ENCODE data around the gene GATB. TPM values are rescaled to one million over a fixed set of nuclear protein-coding genes. Genes with fewer than 3 reads are reported as not detected.

GATB gene
- total and polyA plus RNA-seq, 2 of the 4 experiments (the other 2 are of a cell fraction): 18.7 to 20.3 TPM

DNA sequence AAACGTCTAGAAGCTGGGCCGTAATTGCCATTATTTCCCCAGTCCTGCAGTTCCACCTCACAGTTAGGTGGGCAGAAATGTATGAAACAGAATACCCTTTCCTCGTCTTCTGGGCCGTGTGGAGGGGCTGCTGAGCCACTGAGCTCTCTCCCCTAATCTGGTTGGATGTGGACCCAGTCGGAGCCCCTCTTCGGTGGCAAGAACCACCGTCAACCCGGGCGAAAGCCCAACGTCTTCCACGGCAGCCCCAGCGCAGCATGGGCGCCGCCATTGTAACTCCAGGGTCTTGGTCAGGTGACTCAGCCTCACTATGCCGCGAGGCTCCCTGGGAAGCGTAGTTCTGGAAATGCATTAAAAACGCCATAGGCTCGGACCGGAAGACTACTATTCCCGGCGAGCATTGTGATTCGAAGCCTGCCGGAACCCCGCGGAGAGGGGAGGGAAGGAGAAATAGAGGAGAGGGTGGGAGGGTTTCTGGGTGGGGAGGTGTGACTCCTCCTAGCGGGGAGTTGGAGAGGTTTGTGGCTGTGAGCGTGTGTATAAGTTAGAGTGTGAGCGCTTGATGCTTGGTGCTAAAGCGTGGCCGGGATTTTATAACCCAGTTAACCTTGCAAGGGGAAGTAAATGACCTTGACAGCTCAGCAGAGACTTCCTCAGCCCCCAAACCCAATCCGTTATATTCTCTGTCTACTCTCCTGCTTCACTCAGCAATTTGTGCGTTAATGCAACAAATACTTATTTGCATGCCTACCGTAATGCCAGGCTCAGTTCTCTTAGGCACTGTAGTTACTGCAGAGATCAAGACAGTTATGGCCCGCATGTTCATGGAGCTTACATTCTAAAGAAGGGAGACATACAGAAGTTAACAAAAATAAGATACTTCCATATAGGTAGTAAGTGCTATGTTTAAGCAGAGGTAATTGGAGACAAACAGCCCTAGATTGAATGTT is at the start of gene GATB (continued):
- TF ChIP-seq MXI1 (IDR thresholded peaks at IDR 0.05; ENCODE audit: borderline replicate concordance, low read depth, low read length) (peak; percentile 96), POLR2A (IDR thresholded peaks at IDR 0.05; ENCODE audit: low read depth, low read length) (peak; percentile 91)
- TF ChIP-seq, protein P1, sequence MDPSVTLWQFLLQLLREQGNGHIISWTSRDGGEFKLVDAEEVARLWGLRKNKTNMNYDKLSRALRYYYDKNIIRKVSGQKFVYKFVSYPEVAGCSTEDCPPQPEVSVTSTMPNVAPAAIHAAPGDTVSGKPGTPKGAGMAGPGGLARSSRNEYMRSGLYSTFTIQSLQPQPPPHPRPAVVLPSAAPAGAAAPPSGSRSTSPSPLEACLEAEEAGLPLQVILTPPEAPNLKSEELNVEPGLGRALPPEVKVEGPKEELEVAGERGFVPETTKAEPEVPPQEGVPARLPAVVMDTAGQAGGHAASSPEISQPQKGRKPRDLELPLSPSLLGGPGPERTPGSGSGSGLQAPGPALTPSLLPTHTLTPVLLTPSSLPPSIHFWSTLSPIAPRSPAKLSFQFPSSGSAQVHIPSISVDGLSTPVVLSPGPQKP (IDR thresholded peaks at IDR 0.05; ENCODE audit: borderline replicate concordance, low read depth, low read length): no peak

GRCh38 chr4:151810476-151810875 is 49.7 kb upstream of the GATB start:
- no peak overlapping the region for H2BK120ac ChIP-seq (ENCODE audit: low read depth, low read length)
- H4K20me1 ChIP-seq (ENCODE audit: insufficient read depth, low read length): no peaks in the 10 kb centered on the region
- 0% methylated on average over 1 of the region's 4 CpGs; no CpG with 5 or more reads in 1 of the 2 experiments for WGBS, 2 experiments (ENCODE audit: extremely low coverage in 2 of 2, insufficient read length in 1 of 2)
- no peaks in the 10 kb centered on the region for H3K79me1 ChIP-seq (ENCODE audit: low read depth in 1 of 2, low read length in 2 of 2)
- no peak overlapping the region for H3K23ac ChIP-seq (ENCODE audit: low read depth, low read length)
- H3K27me3 ChIP-seq (ENCODE audit: control insufficient read depth, insufficient read depth, low read length): no peaks in the 10 kb centered on the region
- H4K5ac ChIP-seq (ENCODE audit: low read depth, low read length): no peak overlapping the region
- H3K9ac ChIP-seq (ENCODE audit: low read depth, low read length): no peak overlapping the region
- intact Hi-C loops (cut with micrococcal nuclease): no loop called here
- no peak overlapping the region for H3K18ac ChIP-seq (ENCODE audit: low read depth, low read length)
- no peak overlapping the region for H2BK20ac ChIP-seq (ENCODE audit: low read depth, low read length)
- no peak overlapping the region for H2BK15ac ChIP-seq (ENCODE audit: low read depth, low read length)
- no peak overlapping the region for H3K4me3 ChIP-seq (ENCODE audit: insufficient read depth, low read depth, low read length)
- peaks cover 10% of the 10 kb centered on the region for H3K4me1 ChIP-seq (ENCODE audit: control insufficient read depth, insufficient read depth, low read length)
- peaks cover 4% of the 10 kb centered on the region for H3K9me1 ChIP-seq (ENCODE audit: insufficient read depth, low read length)
- no peak overlapping the region for H3K14ac ChIP-seq (replicated peaks; ENCODE audit: low read depth, low read length)
- H3K27ac ChIP-seq (ENCODE audit: insufficient read depth, low read length): no peak overlapping the region
- POLR2A ChIA-PET (ENCODE audit: unreplicated experiment): interaction anchor here (0.6 kb wide), 1 partner anchor 24 kb away, joined by 5 read pairs; no protein-coding TSS in a partner anchor
- dilution Hi-C loops (cut with HindIII; ENCODE audit: low sequenced_read_pairs, unreplicated experiment): no loop called here
- H4K8ac ChIP-seq (ENCODE audit: low read depth in 2 of 2, low read length in 2 of 2): no peak overlapping the region
- no peak overlapping the region for H2AFZ ChIP-seq (replicated peaks; ENCODE audit: low read length, poor library complexity)
- no TSS peak for BruUV-seq (replicated peaks)
- peaks cover 5% of the 10 kb centered on the region for H3K9me3 ChIP-seq (ENCODE audit: control insufficient read depth, insufficient read depth, low read length)
- H2AK5ac ChIP-seq (ENCODE audit: low read depth, low read length): no peak overlapping the region
- no peak for DNase-seq
- H4K91ac ChIP-seq (ENCODE audit: insufficient read depth, low read depth, low read length): no peak overlapping the region
- no peak for ATAC-seq (ENCODE audit: low read depth)
- in situ Hi-C loops (cut with MboI; ENCODE audit: low sequenced_read_pairs): no loop called here
- H3K4me2 ChIP-seq (ENCODE audit: low read depth, low read length): no peak overlapping the region
- H3K4ac ChIP-seq (ENCODE audit: low read depth, low read length): no peak overlapping the region
- CTCF ChIA-PET: interaction anchor here (1.4 kb wide), 1 partner anchor 9 kb away, joined by 3 read pairs; no protein-coding TSS in a partner anchor
- no peaks in the 10 kb centered on the region for H3K36me3 ChIP-seq (ENCODE audit: control insufficient read depth, insufficient read depth, low read length)
- no peak overlapping the region for H2BK5ac ChIP-seq (ENCODE audit: low read depth, low read length, poor library complexity, severe bottlenecking)
- H3K56ac ChIP-seq (ENCODE audit: extremely low read depth, insufficient read depth, low read length): no peak overlapping the region
- H2AK9ac ChIP-seq (replicated peaks; ENCODE audit: low read depth, low read length, poor library complexity): no peak overlapping the region
- TF ChIP-seq CEBPB (IDR thresholded peaks at IDR 0.05; ENCODE audit: low read depth, low read length): no peak
- TF ChIP-seq MXI1 (IDR thresholded peaks at IDR 0.05; ENCODE audit: borderline replicate concordance, low read depth, low read length): no peak
- no peak for TF ChIP-seq NFE2L2 (IDR thresholded peaks at IDR 0.05; ENCODE audit: low read depth, low read length)
- no peak for TF ChIP-seq FOS (IDR thresholded peaks at IDR 0.05; ENCODE audit: low read depth, low read length)
- no peak for TF ChIP-seq RCOR1 (IDR thresholded peaks at IDR 0.05; ENCODE audit: insufficient replicate concordance, low read length)
- TF ChIP-seq USF2 (IDR thresholded peaks at IDR 0.05; ENCODE audit: low read depth, low read length): no peak
- TF ChIP-seq RFX5 (IDR thresholded peaks at IDR 0.05; ENCODE audit: low read depth, low read length): no peak
- TF ChIP-seq SMC3 (IDR thresholded peaks at IDR 0.05; ENCODE audit: low read depth, low read length): no peak
- TF ChIP-seq, protein P1 (IDR thresholded peaks at IDR 0.05; ENCODE audit: borderline replicate concordance, low read depth, low read length): no peak
- TF ChIP-seq MAFK (IDR thresholded peaks at IDR 0.05; ENCODE audit: low read depth, low read length): no peak
- TF ChIP-seq CHD1 (IDR thresholded peaks at IDR 0.05; ENCODE audit: low read depth, low read length): no peak

Data from IMR-90 (cell line).